ENCODE measurements around the gene ILF2. TPM values are rescaled to one million over a fixed set of nuclear protein-coding genes. Genes with fewer than 3 reads are reported as not detected.

The ILF2 gene
- total RNA-seq, 1 experiment from 2014 or later: 221 TPM

GRCh38 chr1:153677718-153678518, 7.1 kb upstream of the ILF2 start:
- no peaks in the 10 kb centered on the region for H3K9me3 ChIP-seq (ENCODE audit: control insufficient read depth, insufficient read depth, low read depth, low read length)
- no peaks in the 10 kb centered on the region for H3K36me3 ChIP-seq (ENCODE audit: control insufficient read depth, insufficient read depth, low read length)
- in situ Hi-C loops (cut with HindIII; ENCODE audit: low pct_unique_long_range_greater_than_20kb, low sequenced_read_pairs): no loop called here
- CTCF ChIA-PET: interaction anchor here (0.6 to 1.2 kb wide), 4 partner anchors 31 to 290 kb away, joined by 3 to 5 read pairs (median 4); partner anchors contain the start of genes CREB3L4 and SLC39A1
- POLR2A ChIA-PET: no interaction called here
- intact Hi-C loops (cut with micrococcal nuclease; ENCODE audit: unreplicated experiment): loop anchor here (1.0 to 5.0 kb wide), 3 partner anchors 71 to 309 kb away; partner anchors contain the start of gene RAB13
- peaks cover 7% of the 10 kb centered on the region for H3K27me3 ChIP-seq (ENCODE audit: control insufficient read depth, insufficient read depth, low read length)
- ATAC-seq (peak; percentile 76), DNase-seq (ENCODE audit: low read depth, low spot score) (peak; percentile 51)
- no TSS peak for BruUV-seq (replicated peaks)
- TF ChIP-seq CTCF (IDR thresholded peaks at IDR 0.05) (peak; percentile 98), POLR2AphosphoS5 (IDR thresholded peaks at IDR 0.05; ENCODE audit: low read depth, low read length) (no peak), SIN3A (IDR thresholded peaks at IDR 0.05; ENCODE audit: borderline replicate concordance, insufficient read depth, low read depth, low read length) (no peak), REST (IDR thresholded peaks at IDR 0.05; ENCODE audit: insufficient read depth in 1 of 2, low read depth in 2 of 2, low read length in 1 of 2) (no peak), TCF7L2 (IDR thresholded peaks at IDR 0.05; ENCODE audit: low read depth, low read length) (no peak)
- H3K4me1 ChIP-seq (ENCODE audit: control insufficient read depth, insufficient read depth, low read length): peaks cover 10% of the 10 kb centered on the region; the same call in 1 of the 2 replicates
- no peak overlapping the region for H3K27ac ChIP-seq (ENCODE audit: low read length)
- H3K4me3 ChIP-seq (ENCODE audit: low read depth in 2 of 2, low read length in 2 of 2): peak overlapping the region; percentile 33 to 63

- Histone ChIP-seq H3K27me3 (ENCODE audit: control insufficient read depth, insufficient read depth, low read length) (peaks cover 2% of the 10 kb centered on the region; the same call in 1 of the 2 replicates), H3K4me1 (ENCODE audit: control insufficient read depth, insufficient read depth, low read length) (peaks cover 20% of the 10 kb centered on the region), H3K36me3 (ENCODE audit: control insufficient read depth, insufficient read depth, low read length) (peaks cover 6% of the 10 kb centered on the region), H3K9me3 (ENCODE audit: control insufficient read depth, insufficient read depth, low read depth, low read length) (no peaks in the 10 kb centered on the region), H3K27ac (ENCODE audit: low read length) (no peak overlapping the region), H3K4me3 (ENCODE audit: low read depth in 2 of 2, low read length in 2 of 2) (no peak overlapping the region)
- in situ Hi-C loops (cut with HindIII; ENCODE audit: low pct_unique_long_range_greater_than_20kb, low sequenced_read_pairs) (no loop called here), intact Hi-C loops (cut with micrococcal nuclease; ENCODE audit: unreplicated experiment) (no loop called here)
- POLR2A ChIA-PET: interaction anchor here (0.6 kb wide), 2 partner anchors 19 to 162 kb away, joined by 4 to 10 read pairs; no protein-coding TSS in a partner anchor
- no peak for DNase-seq (ENCODE audit: low read depth, low spot score)
- TF ChIP-seq SIN3A (IDR thresholded peaks at IDR 0.05; ENCODE audit: borderline replicate concordance, insufficient read depth, low read depth, low read length) (no peak), TCF7L2 (IDR thresholded peaks at IDR 0.05; ENCODE audit: low read depth, low read length) (no peak), REST (IDR thresholded peaks at IDR 0.05; ENCODE audit: insufficient read depth in 1 of 2, low read depth in 2 of 2, low read length in 1 of 2) (no peak), CTCF (IDR thresholded peaks at IDR 0.05) (no peak)
- CTCF ChIA-PET: interaction anchor here (0.7 kb wide), 1 partner anchor 144 kb away, joined by 3 read pairs; no protein-coding TSS in a partner anchor
- no TSS peak for BruUV-seq (replicated peaks)
- no peak for ATAC-seq
Measured at GRCh38 chr1:153673511-153673910, 2.7 kb upstream of the ILF2 start.

All from Panc1 (cell line).